Fibroblast of skin of abdomen (primary cell): ENCODE data around the gene GYS2. TPM values are rescaled to one million over a fixed set of nuclear protein-coding genes. Genes with fewer than 3 reads are reported as not detected.
"Not testable (repeated sequence)": the region's sequence is repeated elsewhere in the genome, so short reads cannot be mapped to it uniquely, and the experiment has no call there.

Experiments
- DNase-seq: peaks from one replicate; pipeline ENCODE4 v3.0.0-alpha.2; 2013
- polyA plus RNA-seq, 2 experiments: library from polyadenylated mRNA; unstranded; fragments of 120-200 nt; gene quantifications; one replicate each; pipeline ENCODE4 v1.2.1, GENCODE V29; 2013; ENCODE audit not compliant: insufficient read length in 2 of 2

The GYS2 gene
- polyA plus RNA-seq (2013, experiment 1 of 2; ENCODE audit: insufficient read length) = not detected
- polyA plus RNA-seq (2013, experiment 2 of 2; ENCODE audit: insufficient read length) = not detected

GRCh38 chr12:21604245-21605101, at the start of gene GYS2:
TSS of gene GYS2 (minus strand) at chr12:21604847. CDS start at chr12:21604592, 255 bp downstream.
- no peak for DNase-seq

- DNase-seq = no peak
Observed at GRCh38 chr12:21651821-21652220, 47.2 kb upstream of the GYS2 start.

- DNase-seq = no peak
Observed at GRCh38 chr12:21650997-21651396, 46.4 kb upstream of the GYS2 start.

- DNase-seq = no peak
Observed at GRCh38 chr12:21649034-21649433, 44.4 kb upstream of the GYS2 start.

GRCh38 chr12:21648378-21648777, 43.7 kb upstream of the GYS2 start:
- DNase-seq = no peak

GRCh38 chr12:21647179-21647578, 42.5 kb upstream of the GYS2 start:
- no peak for DNase-seq

- not testable (repeated sequence) for DNase-seq
Observed at GRCh38 chr12:21645041-21645500, 40.4 kb upstream of the GYS2 start.

GRCh38 chr12:21644516-21644915, 39.9 kb upstream of the GYS2 start:
- no peak for DNase-seq

- no peak for DNase-seq
Observed at GRCh38 chr12:21643758-21644157, 39.1 kb upstream of the GYS2 start.

- no peak for DNase-seq
Observed at GRCh38 chr12:21642707-21643389, 38.2 kb upstream of the GYS2 start.

- no peak for DNase-seq
Observed at GRCh38 chr12:21638054-21638891, 33.6 kb upstream of the GYS2 start.

GRCh38 chr12:21634245-21634644, 29.6 kb upstream of the GYS2 start:
- no peak for DNase-seq

GRCh38 chr12:21631367-21631766, 26.7 kb upstream of the GYS2 start:
- no peak for DNase-seq

GRCh38 chr12:21627924-21628323, 23.3 kb upstream of the GYS2 start:
- DNase-seq = no peak

- no peak for DNase-seq
Observed at GRCh38 chr12:21618566-21618965, 13.9 kb upstream of the GYS2 start.

- DNase-seq = no peak
Observed at GRCh38 chr12:21617030-21617429, 12.4 kb upstream of the GYS2 start.

- no peak for DNase-seq
Observed at GRCh38 chr12:21615431-21615830, 10.8 kb upstream of the GYS2 start.

GRCh38 chr12:21614506-21614905, 9.9 kb upstream of the GYS2 start:
- no peak for DNase-seq

GRCh38 chr12:21613931-21614330, 9.3 kb upstream of the GYS2 start:
- DNase-seq = no peak

- DNase-seq = no peak
Observed at GRCh38 chr12:21608196-21608595, 3.5 kb upstream of the GYS2 start.

GRCh38 chr12:21607701-21608100, 3.1 kb upstream of the GYS2 start:
- DNase-seq = peak; percentile 7

- DNase-seq = no peak
Observed at GRCh38 chr12:21606175-21606574, 1.5 kb upstream of the GYS2 start.

GRCh38 chr12:21602774-21603173, 1.9 kb downstream of the GYS2 start:
- DNase-seq = no peak
